ENCODE measurements around the gene GAGE10. TPM values are rescaled to one million over a fixed set of nuclear protein-coding genes. Genes with fewer than 3 reads are reported as not detected.

GAGE10 gene
- total and polyA plus RNA-seq, 9 of the 15 experiments (the other 6 are each of a cell fraction or from before 2014, with no cell fraction given): 0.80 to 3.1 (median 0.96) TPM; not detected in 4

GRCh38 chrX:49269010-49269766 lies 34.3 kb upstream of the GAGE10 start (continued):
- TF ChIP-seq CHD7 (IDR thresholded peaks at IDR 0.05; ENCODE audit: low read depth, low read length): no peak
- 0 out of 2 replicates have a peak, but pooled peaks have one; percentile 17 for TF ChIP-seq RNF2 (IDR thresholded peaks at IDR 0.05)
- no peak for TF ChIP-seq JUND (IDR thresholded peaks at IDR 0.05; ENCODE audit: borderline replicate concordance, low read depth, low read length)
- TF ChIP-seq JUND (tag; IDR thresholded peaks at IDR 0.05; ENCODE audit: borderline replicate concordance, low read depth, low read length): no peak
- no peak for TF ChIP-seq MAZ (CRISPR knock-in tag; conservative IDR thresholded peaks at IDR 0.05 in 1 of 2, IDR thresholded peaks at IDR 0.05 in 1 of 2)
- TF ChIP-seq MXI1 (IDR thresholded peaks at IDR 0.05; ENCODE audit: low read depth, low read length): no peak
- TF ChIP-seq CBX5 (IDR thresholded peaks at IDR 0.05; ENCODE audit: borderline replicate concordance, low read depth): no peak
- TF ChIP-seq SOX6 (IDR thresholded peaks at IDR 0.05): no peak
- TF ChIP-seq DACH1 (IDR thresholded peaks at IDR 0.05; ENCODE audit: partially characterized antibody): no peak
- TF ChIP-seq YBX1 (IDR thresholded peaks at IDR 0.05): no peak
- TF ChIP-seq KLF1 (tag; IDR thresholded peaks at IDR 0.05): no peak
- no peak for TF ChIP-seq XRCC5 (IDR thresholded peaks at IDR 0.05; ENCODE audit: low read depth, low read length)
- TF ChIP-seq ZNF431 (CRISPR knock-in tag; IDR thresholded peaks at IDR 0.05): no peak
- TF ChIP-seq RBM39 (optimal IDR thresholded peaks at IDR 0.05; ENCODE audit: low read depth, low read length): no peak
- TF ChIP-seq MAFG (tag; conservative IDR thresholded peaks at IDR 0.05): no peak
- no peak for TF ChIP-seq SMARCB1 (IDR thresholded peaks at IDR 0.05; ENCODE audit: insufficient read length, low read depth)
- peak; percentile 75 for TF ChIP-seq CXXC5 (CRISPR knock-in tag; IDR thresholded peaks at IDR 0.05)
